Occipital lobe (tissue), 2 donors: ENCODE results near the gene GPRIN1. TPM values are rescaled to one million over a fixed set of nuclear protein-coding genes. Genes with fewer than 3 reads are reported as not detected.

ENCODE experiments used
- DNase-seq: peaks from one replicate; lab custom pipeline; 2025; lab: John Stamatoyannopoulos, UW
- total RNA-seq: library from RNA; depleted of rRNA; stranded (reverse); fragments of >200 nt; gene quantifications from one replicate; pipeline ENCODE4 v1.2.3, GENCODE V29; 2014

Gene GPRIN1
- 107 TPM for total RNA-seq

DNA sequence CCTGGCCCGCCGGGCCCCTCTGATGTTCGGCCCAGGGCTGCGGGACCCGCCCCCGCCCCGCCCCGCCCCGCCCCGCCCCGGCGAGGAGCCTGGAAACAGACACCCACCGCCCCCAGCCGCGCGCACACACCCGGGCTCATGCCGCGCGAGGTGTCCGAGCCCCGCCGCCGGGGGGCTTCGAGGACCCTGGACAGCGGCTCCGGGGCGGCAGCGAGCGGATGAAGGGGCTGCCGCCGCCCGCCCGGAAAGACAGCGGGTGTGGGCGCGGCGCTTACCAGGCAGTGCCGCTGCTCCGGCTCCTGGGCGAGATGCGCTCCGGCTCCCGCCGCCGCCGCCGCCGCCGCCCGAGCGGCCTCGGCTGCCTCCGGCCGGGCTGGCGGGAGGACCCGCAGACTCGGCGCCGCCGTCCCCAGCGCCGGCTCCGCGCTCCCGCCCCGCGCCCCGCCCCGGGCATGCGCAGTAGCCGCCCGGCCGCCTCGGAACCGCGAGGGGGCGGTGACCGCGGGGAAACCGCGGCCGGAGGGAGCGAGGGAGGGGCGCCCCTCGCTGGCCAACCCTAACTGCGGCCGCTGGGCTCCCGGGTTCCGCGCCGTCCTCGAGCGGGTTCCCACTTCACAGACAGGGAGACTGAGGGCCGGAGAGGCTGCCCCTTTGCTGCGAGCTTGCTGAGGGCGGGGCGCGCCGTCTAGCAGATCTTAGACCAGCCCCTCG, at the start of gene GPRIN1:
Gene GPRIN1, minus strand, starts transcription at position 433 of the 711 bp plus-strand sequence. CDS start 10,322 bp downstream, outside the sequence.
- peak; percentile 30 for DNase-seq

GRCh38 chr5:176659512-176659839, 49.5 kb upstream of the GPRIN1 start:
- DNase-seq: no peak

DNA sequence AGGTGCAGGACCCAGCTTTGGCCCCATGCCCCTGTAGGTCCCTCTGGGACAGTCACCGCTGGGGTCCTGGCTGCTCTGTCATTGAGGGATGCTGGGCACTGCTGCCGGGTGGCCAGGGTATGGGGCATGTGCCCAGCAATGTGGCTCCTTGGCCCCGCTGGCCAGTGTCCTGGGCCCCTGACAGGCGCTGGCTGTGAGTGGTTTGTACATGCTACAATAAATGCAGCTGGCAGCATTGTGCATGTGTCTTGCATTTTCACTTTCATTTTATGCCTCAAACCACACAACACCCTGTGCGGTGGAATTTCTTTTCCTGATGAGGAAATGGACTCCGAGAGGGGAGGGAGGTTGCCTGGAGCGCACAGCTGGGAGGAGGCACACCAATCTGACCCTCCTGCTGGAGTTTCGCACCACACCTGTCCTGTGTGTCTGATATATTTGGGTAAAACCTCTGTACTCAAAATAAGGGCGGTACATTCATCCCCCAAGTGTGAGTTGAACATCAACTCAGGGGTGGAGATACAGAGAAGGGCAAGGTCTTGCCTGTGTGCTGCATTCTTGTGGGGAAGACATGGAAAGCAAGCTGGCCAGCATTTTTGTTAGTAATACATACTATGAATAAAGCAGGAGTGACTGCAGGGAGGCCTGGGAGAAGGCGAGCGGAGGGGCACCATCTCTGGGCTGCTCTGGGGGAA, 49.0 kb upstream of the GPRIN1 start:
- no peak for DNase-seq

DNA sequence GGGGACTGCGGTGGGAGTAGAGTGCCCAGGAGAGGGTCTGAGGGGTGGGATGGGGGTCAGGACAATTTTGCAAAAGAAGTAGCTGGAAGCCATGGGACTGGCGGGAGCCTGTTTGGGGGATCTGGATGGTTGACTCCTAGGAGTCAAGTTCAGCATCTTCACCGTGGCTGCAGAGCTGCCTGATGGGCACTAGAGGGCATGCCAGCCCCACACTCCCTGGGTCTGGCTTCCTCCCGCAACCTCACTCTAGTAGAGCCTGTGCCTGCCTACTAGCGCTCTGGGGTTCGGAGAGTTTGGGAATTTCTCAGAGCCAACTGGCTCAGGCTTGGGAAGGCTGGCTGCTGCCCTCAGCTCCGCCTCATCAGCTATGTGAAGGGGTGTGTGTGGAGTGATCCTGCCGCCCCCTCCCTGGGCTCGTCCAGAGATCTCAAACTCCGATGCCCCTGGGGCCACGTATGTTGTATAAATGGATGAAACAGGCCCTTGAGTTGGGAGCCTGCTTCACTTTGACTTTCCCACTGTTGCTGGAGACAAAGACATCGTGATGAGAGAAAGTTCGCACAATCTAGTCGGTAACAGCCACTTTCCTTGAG, 48.1 kb upstream of the GPRIN1 start:
- DNase-seq: peak; percentile 70

DNA sequence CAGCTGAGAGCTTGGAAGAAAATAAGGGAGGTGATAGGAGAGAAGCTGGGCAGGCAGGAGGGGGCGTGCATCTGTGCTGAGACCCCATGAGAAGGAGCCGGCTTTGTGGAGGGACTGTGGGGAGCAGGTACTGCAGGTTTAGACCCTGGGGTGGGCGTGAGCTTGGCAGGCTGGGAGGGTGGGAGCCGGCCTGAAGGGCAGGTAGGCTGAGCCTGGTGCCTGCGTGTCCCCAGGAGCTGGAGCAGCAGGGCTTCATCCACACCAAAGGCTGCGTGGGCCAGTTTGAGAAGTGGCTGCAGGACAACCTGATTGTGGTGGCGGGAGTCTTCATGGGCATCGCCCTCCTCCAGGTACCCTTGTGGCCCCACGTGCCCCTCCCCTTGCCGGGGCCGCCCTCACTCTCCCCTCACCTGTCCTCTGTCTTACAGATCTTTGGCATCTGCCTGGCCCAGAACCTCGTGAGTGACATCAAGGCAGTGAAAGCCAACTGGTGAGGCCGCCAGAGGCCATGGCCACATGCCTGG, 46.6 kb upstream of the GPRIN1 start:
- DNase-seq: no peak

- no peak for DNase-seq
These were observed 44.9 kb upstream of the GPRIN1 start for GRCh38 chr5:176654856-176655255.

DNA sequence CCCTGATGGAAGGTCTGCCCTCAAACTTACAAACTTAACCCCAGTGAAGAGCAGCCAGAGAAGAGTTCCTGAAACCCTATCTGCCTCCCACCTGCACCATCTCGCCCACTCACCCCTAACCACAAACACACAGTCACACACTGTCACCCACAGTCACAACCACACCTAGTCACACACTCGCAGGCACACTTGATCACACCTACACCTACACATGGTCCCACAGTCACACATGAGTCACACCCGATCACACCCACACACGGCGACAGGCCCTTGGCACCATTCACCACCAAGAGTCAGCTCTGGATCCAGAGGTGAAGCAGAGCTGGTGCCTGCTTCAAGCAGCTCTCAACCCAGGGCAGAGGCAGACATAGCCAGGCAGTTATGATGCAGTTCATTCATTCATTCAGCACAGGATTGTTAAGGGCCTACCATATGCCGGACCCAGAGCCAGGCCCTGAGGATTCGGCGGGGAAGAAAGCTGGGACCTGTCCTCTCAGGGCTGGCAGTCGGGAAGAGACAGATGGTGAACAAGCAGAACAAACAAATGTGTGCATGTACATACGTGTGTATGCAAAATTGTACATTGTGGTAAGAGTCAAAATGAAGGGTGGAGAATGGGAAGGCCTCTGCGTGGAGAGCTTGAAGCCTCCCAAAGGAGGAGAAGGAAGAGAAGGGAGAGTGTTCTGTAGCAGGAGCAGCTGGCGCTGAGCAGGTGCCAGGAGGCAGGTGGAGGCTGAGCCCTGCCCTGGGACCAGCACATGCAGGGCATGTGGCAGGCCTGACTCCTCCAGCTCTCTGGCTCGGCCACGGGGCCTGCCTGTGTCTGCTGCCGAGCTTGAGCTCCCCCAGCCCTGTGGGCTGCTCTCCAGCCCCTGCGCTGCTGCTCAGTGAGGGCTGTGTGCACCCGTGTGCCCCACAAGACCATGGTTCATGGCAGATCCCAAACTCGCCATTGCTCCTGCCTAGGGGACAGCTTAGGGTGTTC, 43.7 kb upstream of the GPRIN1 start:
- peak; percentile 29 for DNase-seq

- peak; percentile 34 for DNase-seq
These were observed 42.2 kb upstream of the GPRIN1 start for GRCh38 chr5:176652136-176652535.

DNA sequence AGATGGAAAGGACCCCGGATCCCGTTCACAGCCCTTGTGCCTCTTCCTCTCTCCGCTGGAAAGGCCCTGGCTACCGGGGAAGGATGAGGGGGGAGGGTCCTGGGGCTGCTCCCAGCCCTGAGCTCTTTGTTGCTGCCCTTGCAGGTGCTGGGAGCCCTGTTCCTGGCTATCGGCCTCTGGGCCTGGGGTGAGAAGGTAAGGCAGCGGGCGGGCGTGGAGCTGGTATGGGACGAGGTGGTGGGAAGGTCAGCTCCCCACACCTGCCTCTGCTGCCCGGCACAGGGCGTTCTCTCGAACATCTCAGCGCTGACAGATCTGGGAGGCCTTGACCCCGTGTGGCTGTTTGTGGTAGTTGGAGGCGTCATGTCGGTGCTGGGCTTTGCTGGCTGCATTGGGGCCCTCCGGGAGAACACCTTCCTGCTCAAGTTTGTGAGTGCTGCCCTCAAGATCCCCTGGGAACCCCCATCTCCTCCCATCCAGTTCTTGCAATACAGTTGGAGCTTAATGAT, 41.6 kb upstream of the GPRIN1 start:
- DNase-seq: no peak

DNA sequence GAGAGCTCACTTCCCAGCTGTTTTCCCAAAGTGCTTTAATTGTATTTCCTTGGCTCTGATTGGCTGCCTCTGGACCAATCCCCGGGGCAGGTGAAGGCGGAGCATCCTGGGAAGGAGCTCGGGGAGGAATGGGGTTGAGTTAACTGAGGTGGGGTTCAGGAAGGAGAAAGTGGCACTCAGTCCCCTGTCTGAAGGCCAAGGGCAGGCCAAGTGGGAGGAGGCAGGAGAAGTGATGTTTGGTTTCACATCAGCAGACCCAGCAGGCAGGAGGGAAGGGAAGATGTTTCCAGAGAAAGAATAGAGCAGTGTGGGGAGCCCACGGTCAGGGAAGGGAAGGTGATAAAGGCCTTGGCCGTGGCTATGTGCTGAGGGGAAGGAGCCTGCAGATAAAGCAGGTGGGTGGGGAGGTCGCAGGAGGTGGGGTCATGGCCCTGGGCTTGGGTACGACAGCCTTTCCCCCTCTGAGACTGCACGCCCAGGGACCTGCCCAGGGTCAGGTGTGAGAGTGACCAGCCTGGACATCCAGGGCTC, 40.5 kb upstream of the GPRIN1 start:
- peak; percentile 29 for DNase-seq

DNA sequence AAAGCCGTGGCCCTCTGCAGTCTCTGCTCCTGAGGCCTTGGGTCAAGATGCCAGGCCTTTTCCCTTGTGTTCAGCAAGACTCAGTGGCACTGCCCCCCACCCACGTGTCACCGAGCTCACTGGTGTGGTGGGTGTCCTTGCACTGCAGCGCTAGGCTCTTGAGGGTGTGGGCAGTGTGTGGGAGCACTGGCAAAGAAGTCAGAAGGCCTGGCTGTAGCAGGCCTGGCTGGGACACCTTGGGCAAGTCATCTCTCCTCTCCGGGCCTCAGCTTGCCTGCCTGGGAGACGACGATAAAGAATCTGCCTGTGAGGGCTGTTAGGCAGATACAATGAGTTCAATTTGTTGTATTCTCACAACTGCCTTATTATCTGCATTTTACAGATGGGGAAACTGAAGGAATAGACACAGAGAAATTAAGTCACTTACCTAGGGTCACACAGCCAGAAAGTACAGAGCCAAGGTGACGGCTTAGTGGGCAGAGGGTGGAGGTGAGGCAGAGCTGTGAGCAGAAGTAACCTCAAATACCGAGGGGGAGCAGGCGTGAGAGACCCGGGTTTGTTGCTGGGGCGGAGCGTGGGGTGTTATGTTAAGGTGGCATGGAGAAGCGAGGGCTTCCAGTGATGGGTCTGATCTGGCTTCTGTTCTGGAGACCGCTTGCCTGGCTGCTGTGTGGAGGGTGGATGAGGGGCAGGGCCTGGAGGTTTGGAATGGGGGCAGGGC, 38.7 kb upstream of the GPRIN1 start:
- DNase-seq: no peak

- no peak for DNase-seq
These were observed 38.0 kb upstream of the GPRIN1 start for GRCh38 chr5:176647843-176648473.

GRCh38 chr5:176647030-176647842, 37.3 kb upstream of the GPRIN1 start, which contains the start of gene TSPAN17:
Gene TSPAN17, plus strand, starts transcription at chr5:176647484. Its CDS starts 132 bp downstream, at chr5:176647616.
- peak; percentile 100 for DNase-seq

DNA sequence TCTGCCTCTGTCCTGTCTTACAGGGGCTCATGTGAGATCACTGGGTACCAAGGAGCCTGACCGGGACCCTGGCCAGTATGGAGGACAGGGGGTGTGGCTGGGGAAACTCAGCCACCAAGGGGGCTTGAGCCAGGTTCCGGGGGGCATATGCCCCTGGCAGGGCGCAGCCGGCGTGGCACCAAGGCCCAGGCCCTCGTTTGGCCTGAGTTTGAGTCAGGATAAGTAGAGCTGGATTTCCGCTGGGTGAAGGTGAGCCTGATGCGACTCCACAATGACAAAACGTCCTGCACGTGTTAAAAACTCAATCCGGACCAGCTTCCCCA, 36.7 kb upstream of the GPRIN1 start:
- DNase-seq: no peak

GRCh38 chr5:176646049-176646706, 36.2 kb upstream of the GPRIN1 start:
- no peak for DNase-seq

DNA sequence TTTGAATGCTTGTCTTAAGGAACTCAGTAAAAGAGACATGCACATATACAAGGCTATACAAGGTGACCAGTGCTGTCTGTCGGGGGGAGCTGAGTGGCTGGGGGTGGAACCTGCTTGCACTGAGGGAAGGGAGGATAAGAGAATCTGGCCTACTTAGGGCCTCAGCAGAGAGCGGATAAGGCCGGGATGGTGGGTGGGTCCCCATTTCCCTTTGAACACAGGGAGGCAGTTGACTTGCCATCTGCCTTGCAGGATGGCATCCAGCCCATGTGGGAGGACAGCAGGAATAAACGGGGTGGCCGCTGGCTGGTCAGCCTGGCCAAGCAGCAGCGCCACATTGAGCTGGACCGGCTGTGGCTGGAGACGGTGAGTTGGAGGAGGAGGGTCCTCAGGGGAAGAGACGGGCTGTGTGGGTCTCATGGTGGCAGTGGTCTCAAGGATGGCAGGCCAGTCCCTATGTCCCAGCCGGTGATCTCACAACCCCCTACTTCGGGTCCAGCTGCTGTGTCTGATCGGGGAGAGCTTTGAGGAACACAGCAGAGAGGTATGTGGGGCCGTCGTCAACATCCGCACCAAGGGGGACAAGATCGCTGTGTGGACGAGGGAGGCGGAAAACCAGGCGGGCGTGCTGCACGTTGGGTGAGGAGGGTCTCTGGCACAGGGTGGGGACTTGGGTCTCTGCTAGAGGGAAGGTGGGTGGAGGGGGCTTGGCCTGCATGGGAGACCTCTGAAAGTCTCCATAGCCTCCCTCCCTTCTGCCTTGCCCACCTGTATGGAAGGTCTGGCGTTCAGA, 35.1 kb upstream of the GPRIN1 start:
- DNase-seq: no peak

DNA sequence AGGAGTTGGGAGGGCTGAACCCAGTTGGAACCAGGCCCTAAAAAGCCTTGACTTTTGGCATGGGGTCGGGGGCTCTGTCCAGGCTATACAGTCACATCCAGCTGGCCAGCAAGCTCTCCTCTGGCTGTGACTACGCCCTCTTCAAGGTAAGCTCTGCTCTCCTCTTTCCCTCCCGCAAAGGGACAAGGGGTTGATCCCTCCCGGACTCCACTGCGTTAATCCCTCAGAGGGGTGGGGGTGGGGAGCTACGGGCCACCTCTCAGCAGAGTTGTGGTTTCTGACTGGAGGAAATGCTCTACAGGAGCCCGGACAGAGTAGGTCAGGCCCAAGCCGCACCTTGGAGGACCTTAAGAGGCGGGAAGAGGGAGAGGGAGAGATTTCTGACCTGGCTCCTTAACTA, 34.3 kb upstream of the GPRIN1 start:
- no peak for DNase-seq
